ENCODE results near the gene KCNK1. TPM values are rescaled to one million over a fixed set of nuclear protein-coding genes. Genes with fewer than 3 reads are reported as not detected.

The KCNK1 gene
- total RNA-seq, 1 donor = 2.9 TPM

GRCh38 chr1:233587958-233588799 is 25.7 kb upstream of the KCNK1 start:
- no peak for TF ChIP-seq CTCF (IDR thresholded peaks at IDR 0.05; ENCODE audit: insufficient read depth, low read length)

GRCh38 chr1:233597489-233597901 is 16.4 kb upstream of the KCNK1 start:
- peak; percentile 61 for DNase-seq (ENCODE audit: low read depth)
- H3K4me3 ChIP-seq (ENCODE audit: low read depth, low read length) = no peak overlapping the region
- TF ChIP-seq CTCF (IDR thresholded peaks at IDR 0.05; ENCODE audit: insufficient read depth, low read length) = no peak

More at GRCh38 chr1:233587958-233588799, 25.7 kb upstream of the KCNK1 start:
- DNase-seq (ENCODE audit: low read depth) = no peak
- H3K4me3 ChIP-seq (ENCODE audit: low read depth, low read length) = no peak overlapping the region

GRCh38 chr1:233598891-233599541 is 14.9 kb upstream of the KCNK1 start:
- peak; percentile 41 for DNase-seq (ENCODE audit: low read depth)
- no peak for TF ChIP-seq CTCF (IDR thresholded peaks at IDR 0.05; ENCODE audit: insufficient read depth, low read length)
- H3K4me3 ChIP-seq (ENCODE audit: low read depth, low read length) = no peak overlapping the region

- no peak for DNase-seq (ENCODE audit: low read depth)
- no peak for TF ChIP-seq CTCF (IDR thresholded peaks at IDR 0.05; ENCODE audit: insufficient read depth, low read length)
- H3K4me3 ChIP-seq (ENCODE audit: low read depth, low read length) = no peak overlapping the region
These were observed 14.3 kb upstream of the KCNK1 start for GRCh38 chr1:233599542-233600073.

GRCh38 chr1:233600488-233600887 is 13.4 kb upstream of the KCNK1 start:
- TF ChIP-seq CTCF (IDR thresholded peaks at IDR 0.05; ENCODE audit: insufficient read depth, low read length) = no peak
- H3K4me3 ChIP-seq (ENCODE audit: low read depth, low read length) = no peak overlapping the region
- no peak for DNase-seq (ENCODE audit: low read depth)

GRCh38 chr1:233603478-233603877 is 10.4 kb upstream of the KCNK1 start:
- no peak for TF ChIP-seq CTCF (IDR thresholded peaks at IDR 0.05; ENCODE audit: insufficient read depth, low read length)
- no peak overlapping the region for H3K4me3 ChIP-seq (ENCODE audit: low read depth, low read length)
- DNase-seq (ENCODE audit: low read depth) = no peak
